ENCODE measurements around the gene MAML2. TPM values are rescaled to one million over a fixed set of nuclear protein-coding genes. Genes with fewer than 3 reads are reported as not detected.
A peak's percentile ranks its signal among the peaks of the same experiment; 100 is the strongest.

MAML2 gene
- total RNA-seq, 5 donors from 2014 or later (not counting 1 experiment from before 2014, with no cell fraction given), result 30.4 to 66.7 (median 35.1) TPM

DNA sequence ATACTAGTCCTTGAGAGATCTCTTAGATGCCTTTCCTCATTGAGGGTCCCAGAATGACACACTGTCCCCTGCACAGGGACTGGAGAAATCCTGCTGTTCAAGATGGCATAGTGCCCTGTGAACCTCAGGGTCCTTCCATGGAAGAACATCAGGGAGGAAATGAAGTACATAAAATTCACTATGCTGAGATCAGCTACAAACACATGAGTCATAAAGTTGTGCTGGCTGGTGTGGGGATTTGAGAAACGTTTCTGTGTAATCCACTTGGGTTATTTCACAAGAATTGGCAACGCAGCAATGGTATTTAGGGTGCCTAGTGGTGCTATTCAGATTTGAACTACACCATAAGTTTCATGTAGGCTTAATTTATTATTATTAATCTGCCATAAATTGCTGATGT lies 174.4 kb downstream of the MAML2 start:
- Histone ChIP-seq H3K9me3 (no peaks in the 10 kb centered on the region), H3K4me1 (ENCODE audit: control insufficient read depth in 1 of 2, extremely low read depth in 1 of 2, insufficient read depth in 2 of 2, low read length in 2 of 2) (peaks cover 10 to 16% of the 10 kb centered on the region in 2 experiments), H3K4me3 (ENCODE audit: control insufficient read depth in 1 of 2, extremely low read depth in 1 of 2, low read length in 1 of 2) (no peak overlapping the region), H3K27ac (ENCODE audit: low read length) (no peak overlapping the region), H3K27me3 (replicated peaks in 1 of 2; ENCODE audit: control insufficient read depth in 2 of 2, extremely low read depth in 1 of 2, insufficient read depth in 2 of 2, low read length in 1 of 2) (no peaks in the 10 kb centered on the region), H3K36me3 (ENCODE audit: control insufficient read depth in 2 of 2, extremely low read depth in 1 of 2, insufficient read depth in 1 of 2, low read length in 1 of 2) (no peaks in the 10 kb centered on the region)
- ChIA-PET CTCF (no interaction called here), POLR2A (interaction anchor here in 1 of 2 donors (0.6 kb wide), 1 partner anchor 157 kb away, joined by 3 read pairs; no protein-coding TSS in a partner anchor)
- DNase-seq (no peak), ATAC-seq (replicated peaks in 1 of 4) (peak in 1 of 4 experiments; percentile 61)
- no CpG with 5 or more reads among the region's 2 CpGs for WGBS (ENCODE audit: insufficient coverage)
- peaks cover 84 to 89% (median 88%) of the 10 kb centered on the region in 3 donors for H3K4me1 Mint-ChIP-seq
- H3K9me3 Mint-ChIP-seq, result no peaks in the 10 kb centered on the region
- peak overlapping the region; percentile 29 to 75 for H3K27ac Mint-ChIP-seq
- H3K4me3 Mint-ChIP-seq, result no peak overlapping the region
- H3K36me3 Mint-ChIP-seq, result peaks cover 28% of the 10 kb centered on the region
- H3K27me3 Mint-ChIP-seq, result no peaks in the 10 kb centered on the region

DNA sequence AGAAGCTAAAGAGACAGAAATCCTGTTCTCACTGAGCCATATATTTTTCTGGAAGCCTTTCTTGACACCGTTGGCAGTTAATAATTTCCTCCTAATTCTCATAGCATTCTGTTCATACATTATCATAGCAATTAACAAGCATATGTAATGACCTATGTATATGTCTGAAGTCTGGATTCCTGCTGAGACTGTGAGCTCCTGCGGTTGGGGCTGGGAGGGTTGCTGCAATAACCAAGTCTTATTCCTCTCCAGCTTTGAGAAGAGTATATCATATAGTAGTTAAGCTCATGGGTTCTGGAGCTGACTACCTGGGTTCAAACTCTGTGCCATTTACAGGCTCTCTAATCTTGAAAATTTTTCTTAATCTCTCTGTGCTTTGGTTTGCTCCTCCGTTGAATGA lies 175.2 kb downstream of the MAML2 start:
- H3K9me3 Mint-ChIP-seq, result no peaks in the 10 kb centered on the region
- peaks cover 26% of the 10 kb centered on the region for H3K36me3 Mint-ChIP-seq
- ATAC-seq (replicated peaks in 1 of 4), result no peak
- peaks cover 80 to 87% (median 86%) of the 10 kb centered on the region in 3 donors for H3K4me1 Mint-ChIP-seq
- no peak for DNase-seq
- Histone ChIP-seq H3K27ac (ENCODE audit: low read length) (no peak overlapping the region), H3K27me3 (replicated peaks in 1 of 2; ENCODE audit: control insufficient read depth in 2 of 2, extremely low read depth in 1 of 2, insufficient read depth in 2 of 2, low read length in 1 of 2) (no peaks in the 10 kb centered on the region), H3K36me3 (ENCODE audit: control insufficient read depth in 2 of 2, extremely low read depth in 1 of 2, insufficient read depth in 1 of 2, low read length in 1 of 2) (no peaks in the 10 kb centered on the region), H3K9me3 (no peaks in the 10 kb centered on the region), H3K4me1 (ENCODE audit: control insufficient read depth in 1 of 2, extremely low read depth in 1 of 2, insufficient read depth in 2 of 2, low read length in 2 of 2) (peaks cover 6 to 11% of the 10 kb centered on the region in 2 experiments), H3K4me3 (ENCODE audit: control insufficient read depth in 1 of 2, extremely low read depth in 1 of 2, low read length in 1 of 2) (no peak overlapping the region)
- H3K27ac Mint-ChIP-seq, result peak overlapping the region; percentile 29 to 73
- ChIA-PET CTCF (interaction anchor here (0.8 kb wide), 2 partner anchors 144 to 174 kb away, joined by 3 read pairs; no protein-coding TSS in a partner anchor), POLR2A (interaction anchor here (0.6 to 0.7 kb wide), 2 partner anchors 118 to 176 kb away, joined by 3 read pairs; no protein-coding TSS in a partner anchor)
- peak overlapping the region in 1 of 3 donors; percentile 1 for H3K4me3 Mint-ChIP-seq
- no CpG with 5 or more reads among the region's 3 CpGs for WGBS (ENCODE audit: insufficient coverage)
- H3K27me3 Mint-ChIP-seq, result no peaks in the 10 kb centered on the region

- H3K9me3 Mint-ChIP-seq, result no peaks in the 10 kb centered on the region
- peak overlapping the region; percentile 29 to 73 for H3K27ac Mint-ChIP-seq
- WGBS (ENCODE audit: insufficient coverage), result 100% methylated on average over 3 of the region's 4 CpGs
- H3K36me3 ChIP-seq (ENCODE audit: control insufficient read depth in 2 of 2, extremely low read depth in 1 of 2, insufficient read depth in 1 of 2, low read length in 1 of 2), result no peaks in the 10 kb centered on the region
- no peak for DNase-seq
- no peaks in the 10 kb centered on the region for H3K9me3 ChIP-seq
- no peaks in the 10 kb centered on the region for H3K27me3 ChIP-seq (replicated peaks in 1 of 2; ENCODE audit: control insufficient read depth in 2 of 2, extremely low read depth in 1 of 2, insufficient read depth in 2 of 2, low read length in 1 of 2)
- H3K36me3 Mint-ChIP-seq, result peaks cover 25% of the 10 kb centered on the region
- H3K4me1 Mint-ChIP-seq, result peaks cover 75 to 82% (median 81%) of the 10 kb centered on the region in 3 donors
- H3K4me1 ChIP-seq (ENCODE audit: control insufficient read depth in 1 of 2, extremely low read depth in 1 of 2, insufficient read depth in 2 of 2, low read length in 2 of 2), result peaks cover 6 to 11% of the 10 kb centered on the region in 2 experiments
- H3K4me3 ChIP-seq (ENCODE audit: control insufficient read depth in 1 of 2, extremely low read depth in 1 of 2, low read length in 1 of 2), result no peak overlapping the region
- no peak overlapping the region for H3K27ac ChIP-seq (ENCODE audit: low read length)
- no peak for ATAC-seq (replicated peaks in 1 of 4)
- CTCF ChIA-PET, result interaction anchor here (0.8 kb wide), 2 partner anchors 145 to 175 kb away, joined by 3 read pairs; no protein-coding TSS in a partner anchor
- no peaks in the 10 kb centered on the region for H3K27me3 Mint-ChIP-seq
- H3K4me3 Mint-ChIP-seq, result peak overlapping the region in 1 of 3 donors; percentile 1
- POLR2A ChIA-PET, result interaction anchor here (0.6 to 0.7 kb wide), 2 partner anchors 119 to 176 kb away, joined by 3 read pairs; no protein-coding TSS in a partner anchor
These were observed 175.7 kb downstream of the MAML2 start for GRCh38 chr11:96167203-96167758.

DNA sequence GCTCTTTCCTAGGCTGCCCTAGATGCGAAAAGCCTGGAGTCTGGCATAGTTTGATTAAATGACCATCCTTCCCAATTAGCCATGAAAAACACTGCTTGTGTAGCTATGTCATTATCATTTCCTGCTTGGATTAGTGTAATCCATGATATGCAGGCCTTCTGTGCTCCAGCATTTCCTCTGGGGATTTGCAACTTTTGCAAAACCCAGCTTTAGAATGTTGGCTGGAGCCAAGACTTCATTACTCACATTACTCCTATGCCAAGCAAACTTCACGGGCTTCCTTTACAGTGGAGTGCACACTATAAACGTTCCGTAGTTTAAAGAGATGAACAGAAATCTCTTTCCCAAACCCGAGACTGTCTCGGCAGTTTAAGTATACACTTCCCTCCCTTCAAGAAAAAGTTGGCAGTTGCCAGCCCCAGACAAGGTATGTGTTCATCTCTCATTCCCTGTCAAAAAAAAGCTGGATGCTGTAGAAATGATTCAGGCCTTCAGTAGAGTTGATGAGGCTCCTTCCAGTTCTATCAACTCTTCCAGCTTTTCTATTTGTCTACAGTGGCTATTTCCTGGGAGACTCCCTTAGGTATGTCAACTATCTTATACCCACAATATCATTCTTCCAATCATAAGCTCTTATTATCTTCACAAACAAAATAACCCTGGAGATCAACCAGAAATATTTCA lies 180.0 kb downstream of the MAML2 start:
- Mint-ChIP-seq H3K27ac (peak overlapping the region; percentile 2 to 46), H3K4me3 (no peak overlapping the region), H3K36me3 (peaks cover 14% of the 10 kb centered on the region), H3K27me3 (no peaks in the 10 kb centered on the region), H3K9me3 (no peaks in the 10 kb centered on the region), H3K4me1 (peaks cover 64 to 77% (median 76%) of the 10 kb centered on the region in 3 donors)
- Histone ChIP-seq H3K27me3 (replicated peaks in 1 of 2; ENCODE audit: control insufficient read depth in 2 of 2, extremely low read depth in 1 of 2, insufficient read depth in 2 of 2, low read length in 1 of 2) (no peaks in the 10 kb centered on the region), H3K27ac (ENCODE audit: low read length) (no peak overlapping the region), H3K36me3 (ENCODE audit: control insufficient read depth in 2 of 2, extremely low read depth in 1 of 2, insufficient read depth in 1 of 2, low read length in 1 of 2) (no peaks in the 10 kb centered on the region), H3K4me3 (ENCODE audit: control insufficient read depth in 1 of 2, extremely low read depth in 1 of 2, low read length in 1 of 2) (no peak overlapping the region), H3K9me3 (no peaks in the 10 kb centered on the region), H3K4me1 (ENCODE audit: control insufficient read depth in 1 of 2, extremely low read depth in 1 of 2, insufficient read depth in 2 of 2, low read length in 2 of 2) (peaks cover 8 to 9% of the 10 kb centered on the region in 2 experiments)
- no peak for DNase-seq
- ATAC-seq (replicated peaks in 1 of 4), result no peak
- POLR2A ChIA-PET, result interaction anchor here (0.6 kb wide), 8 partner anchors 10 to 162 kb away, joined by 3 to 6 read pairs (median 4); no protein-coding TSS in a partner anchor
- WGBS (ENCODE audit: insufficient coverage), result 100% methylated on average over 1 of the region's 6 CpGs
- CTCF ChIA-PET, result interaction anchor here (0.6 to 0.9 kb wide), 5 partner anchors 64 to 125 kb away, joined by 3 to 15 read pairs (median 3); no protein-coding TSS in a partner anchor

GRCh38 chr11:96161307-96162089 lies 181.5 kb downstream of the MAML2 start:
- no peaks in the 10 kb centered on the region for H3K36me3 ChIP-seq (ENCODE audit: control insufficient read depth in 2 of 2, extremely low read depth in 1 of 2, insufficient read depth in 1 of 2, low read length in 1 of 2)
- no peak overlapping the region for H3K4me3 ChIP-seq (ENCODE audit: control insufficient read depth in 1 of 2, extremely low read depth in 1 of 2, low read length in 1 of 2)
- Mint-ChIP-seq H3K4me1 (peaks cover 64 to 77% (median 76%) of the 10 kb centered on the region in 3 donors), H3K9me3 (no peaks in the 10 kb centered on the region), H3K27ac (peak overlapping the region; percentile 12 to 28), H3K27me3 (no peaks in the 10 kb centered on the region), H3K4me3 (no peak overlapping the region), H3K36me3 (peaks cover 14% of the 10 kb centered on the region)
- H3K27me3 ChIP-seq (replicated peaks in 1 of 2; ENCODE audit: control insufficient read depth in 2 of 2, extremely low read depth in 1 of 2, insufficient read depth in 2 of 2, low read length in 1 of 2), result no peaks in the 10 kb centered on the region
- ATAC-seq (replicated peaks in 1 of 4), result no peak
- ChIA-PET CTCF (interaction anchor here in 1 of 2 donors (0.5 to 0.9 kb wide), 3 partner anchors 10 to 95 kb away, joined by 3 to 10 read pairs (median 5); no protein-coding TSS in a partner anchor), POLR2A (interaction anchor here in 1 of 2 donors (0.6 kb wide), 2 partner anchors 56 to 1097 kb away, joined by 3 to 8 read pairs; no protein-coding TSS in a partner anchor)
- 100% methylated on average over 4 of the region's 10 CpGs for WGBS (ENCODE audit: insufficient coverage)
- peaks cover 13 to 14% of the 10 kb centered on the region in 2 experiments for H3K4me1 ChIP-seq (ENCODE audit: control insufficient read depth in 1 of 2, extremely low read depth in 1 of 2, insufficient read depth in 2 of 2, low read length in 2 of 2)
- H3K9me3 ChIP-seq, result no peaks in the 10 kb centered on the region
- DNase-seq, result no peak
- H3K27ac ChIP-seq (ENCODE audit: low read length), result no peak overlapping the region
